Renal pelvis (tissue), 4 donors: ENCODE measurements around the gene ZNF804A. TPM values are rescaled to one million over a fixed set of nuclear protein-coding genes. Genes with fewer than 3 reads are reported as not detected.
"Not testable (repeated sequence)": the region's sequence is repeated elsewhere in the genome, so short reads cannot be mapped to it uniquely, and the experiment has no call there.

Experiments used
- DNase-seq: peaks from one replicate; pipeline ENCODE4 v3.0.0-alpha.2; 2013
- polyA plus RNA-seq, 3 donors: library from polyadenylated mRNA; unstranded; fragments of 120-200 nt; gene quantifications; one replicate each; pipeline ENCODE4 v1.2.1, GENCODE V29; 2013; ENCODE audit not compliant: insufficient read length in 3 of 3

Gene ZNF804A
- polyA plus RNA-seq, 3 donors = 0.74 to 2.0 (median 0.87) TPM

- no peak for DNase-seq
Measured at GRCh38 chr2:184824597-184824996, 226.3 kb downstream of the ZNF804A start.

- no peak for DNase-seq
Measured at GRCh38 chr2:184830531-184830930, 232.2 kb downstream of the ZNF804A start.

DNA sequence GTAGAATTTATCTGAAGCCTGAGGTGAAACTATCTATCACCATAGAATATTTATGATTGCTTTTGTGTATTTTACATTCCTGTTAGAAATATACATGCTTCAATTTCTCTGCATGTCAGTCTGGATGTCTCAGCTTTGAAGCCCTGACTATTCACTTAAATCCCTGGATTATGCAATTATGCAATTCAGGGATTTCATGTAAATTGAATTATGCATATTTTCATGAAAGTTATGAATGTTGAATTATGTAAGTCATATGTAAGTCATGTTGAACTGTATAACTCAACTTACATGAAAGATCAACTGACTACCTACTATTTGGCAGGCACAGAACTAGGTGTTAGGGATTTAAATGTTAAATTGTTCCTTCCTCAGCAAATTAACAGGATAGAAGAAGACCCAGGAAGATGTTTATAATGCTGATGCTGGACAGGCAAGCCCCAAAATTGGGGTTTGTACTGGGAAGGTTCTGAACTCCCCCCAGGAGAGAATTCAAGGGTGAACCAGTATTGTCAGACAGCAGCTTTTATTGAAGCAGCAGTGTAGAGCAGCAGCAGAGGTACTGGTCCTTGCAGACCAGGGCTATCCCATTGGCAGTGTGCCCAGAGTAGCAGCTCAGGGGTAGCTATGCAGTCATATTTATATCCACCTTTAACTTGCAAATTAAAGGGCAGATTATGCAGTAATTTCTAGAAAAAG, 236.5 kb downstream of the ZNF804A start:
- DNase-seq = no peak

DNA sequence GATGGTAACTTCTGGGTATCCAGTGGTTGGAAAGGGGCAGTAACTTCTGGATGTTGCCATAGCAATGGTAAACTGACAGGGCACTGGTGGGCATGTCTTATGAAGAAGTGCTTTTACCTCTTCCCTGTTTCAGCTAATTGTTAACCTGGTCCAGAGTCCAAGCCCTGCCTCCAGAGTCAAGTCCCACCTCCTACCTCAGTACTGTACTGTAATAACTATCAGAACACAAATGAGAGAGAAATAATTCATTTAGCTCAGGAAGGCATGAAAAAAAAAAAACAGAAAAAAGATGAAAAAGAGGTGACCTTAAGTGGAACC, 237.0 kb downstream of the ZNF804A start:
- DNase-seq = no peak

- no peak for DNase-seq
Measured at GRCh38 chr2:184847331-184847730, 249.0 kb downstream of the ZNF804A start.

DNA sequence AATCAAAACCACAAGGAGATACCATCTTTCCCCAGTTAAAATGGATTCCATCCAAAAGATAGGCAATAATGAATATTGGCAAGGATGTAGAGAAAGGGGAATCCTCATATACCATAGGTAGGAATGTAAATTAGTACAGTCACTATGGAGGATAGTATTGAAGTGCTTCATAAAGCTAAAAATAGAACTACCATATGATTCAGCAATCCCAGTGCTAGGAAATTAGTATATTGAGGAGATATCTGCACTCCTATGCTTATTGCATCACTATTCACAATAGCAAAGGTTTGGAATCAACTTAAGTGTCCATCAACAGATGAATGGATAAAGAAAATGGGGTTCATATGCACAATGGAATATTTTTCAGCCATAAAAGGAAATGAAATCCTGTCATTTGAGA, 251.2 kb downstream of the ZNF804A start:
- DNase-seq = no peak

GRCh38 chr2:184851576-184851975, 253.2 kb downstream of the ZNF804A start:
- DNase-seq = no peak

DNA sequence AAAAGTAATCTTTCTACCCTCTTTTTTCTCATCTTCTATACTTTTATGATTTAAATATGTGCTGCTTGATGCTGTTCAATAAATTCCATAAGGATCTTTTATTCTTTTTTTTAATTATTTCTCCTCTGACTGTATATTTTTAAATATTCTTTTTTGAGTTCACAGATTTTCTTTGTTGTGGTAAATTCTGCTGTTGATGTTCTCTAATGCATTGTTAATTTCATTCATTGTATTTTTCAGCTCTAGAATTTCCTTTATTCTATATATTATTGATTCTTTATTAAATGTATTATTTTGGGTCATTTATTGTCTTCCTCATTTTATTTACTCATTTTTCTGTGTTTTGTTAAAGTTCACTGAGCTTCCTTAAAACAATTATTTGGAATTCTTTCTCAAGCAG, 260.9 kb downstream of the ZNF804A start:
- DNase-seq = no peak

- no peak for DNase-seq
Measured at GRCh38 chr2:184860744-184861143, 262.4 kb downstream of the ZNF804A start.

DNA sequence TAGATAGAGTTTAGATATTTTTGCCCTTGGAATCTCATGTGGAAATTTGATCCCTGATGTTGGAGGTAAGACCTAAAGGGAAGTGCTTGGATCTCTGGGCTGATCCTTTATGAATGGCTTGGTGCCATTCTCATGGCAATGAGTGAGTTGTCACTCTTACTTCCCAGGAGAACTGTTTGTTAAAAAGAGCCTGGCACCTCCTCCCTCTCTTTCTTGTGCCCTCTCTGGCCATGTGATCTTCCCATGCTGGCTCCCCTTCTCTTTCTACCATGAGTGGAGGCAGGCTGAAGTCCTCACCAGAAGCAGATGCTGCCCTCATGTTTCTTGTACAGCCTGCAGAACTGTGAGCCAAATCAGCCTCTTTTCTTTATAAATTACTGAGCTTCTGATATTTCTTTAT, 276.9 kb downstream of the ZNF804A start:
- DNase-seq = no peak

DNA sequence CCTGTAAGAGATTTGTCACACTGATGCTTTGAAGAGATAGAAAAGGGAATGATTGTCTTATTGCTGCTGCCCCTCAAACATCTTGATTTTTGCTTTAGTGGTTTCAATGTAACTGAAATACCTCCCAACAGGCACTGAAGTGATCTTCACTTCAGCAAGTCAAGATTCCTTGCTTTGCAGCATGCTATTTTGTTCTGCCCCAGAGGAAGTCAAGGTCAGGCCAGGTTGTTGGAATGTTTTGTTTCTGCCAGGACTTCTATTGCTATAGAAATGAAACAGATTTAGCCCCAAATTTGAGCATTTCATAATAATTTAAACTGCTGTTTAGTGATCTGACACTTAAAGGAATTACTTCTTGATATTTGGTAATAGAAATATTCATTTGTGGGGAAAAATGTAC, 277.6 kb downstream of the ZNF804A start:
- no peak for DNase-seq

DNA sequence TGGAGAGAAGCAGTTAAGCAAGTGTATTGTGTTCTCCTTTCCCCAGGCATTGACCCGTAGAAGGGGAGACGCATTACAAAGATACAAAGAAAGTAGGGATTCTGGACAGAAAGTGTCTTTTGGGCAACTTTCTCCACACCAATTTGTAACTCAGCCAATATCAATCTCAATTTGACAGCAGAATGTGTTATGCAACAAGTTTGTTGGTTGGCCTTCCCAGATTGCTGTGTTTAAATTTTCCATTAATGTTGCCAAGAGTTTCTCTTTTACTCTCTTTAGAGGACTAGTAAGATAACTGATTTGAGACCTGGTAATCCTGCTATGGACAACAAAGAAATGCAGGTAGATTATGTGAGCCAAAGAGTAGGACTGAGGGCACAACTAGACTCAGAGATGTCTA, 279.6 kb downstream of the ZNF804A start:
- DNase-seq = no peak

- DNase-seq = no peak
Measured at GRCh38 chr2:184879671-184880070, 281.3 kb downstream of the ZNF804A start.

GRCh38 chr2:184886585-184886984, 288.3 kb downstream of the ZNF804A start:
- DNase-seq = not testable (repeated sequence)

DNA sequence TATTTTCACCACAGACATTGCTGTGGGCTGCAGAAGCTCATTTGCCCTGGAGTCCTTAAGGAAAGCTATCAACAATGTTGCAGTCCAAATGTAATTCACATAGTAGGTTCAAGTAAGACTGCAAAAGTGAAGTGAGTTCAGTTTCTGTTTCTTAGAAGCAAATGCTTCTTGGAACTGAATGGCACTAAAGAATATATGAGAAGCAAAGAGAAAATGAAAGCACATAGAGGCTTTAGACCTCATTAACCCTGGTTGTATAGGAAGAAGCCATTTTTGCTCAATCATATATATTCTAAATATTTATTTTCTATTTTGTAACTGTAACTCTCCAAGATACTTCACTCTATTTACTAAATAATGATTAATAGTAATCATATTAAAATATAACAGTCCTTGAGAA, 292.0 kb downstream of the ZNF804A start:
- no peak for DNase-seq

DNA sequence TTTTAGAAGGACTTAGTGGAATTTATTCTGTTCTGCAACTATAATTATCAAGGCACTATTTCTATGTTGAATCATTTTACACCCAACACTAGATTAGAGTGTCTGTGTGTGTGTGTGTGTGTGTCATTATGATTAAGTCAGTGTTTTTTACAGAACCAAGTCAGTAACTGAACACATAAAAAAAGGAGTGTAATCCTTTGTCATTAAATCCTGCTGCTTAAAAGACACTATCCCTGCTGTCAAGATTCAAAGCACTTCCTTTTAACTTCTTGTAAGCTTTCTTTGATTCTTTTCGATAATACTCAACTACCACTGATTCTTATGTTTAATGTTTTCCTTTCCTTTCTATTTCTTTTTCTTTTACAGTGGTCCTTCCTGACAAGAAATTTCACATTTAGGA, 306.7 kb downstream of the ZNF804A start:
- DNase-seq = no peak

- no peak for DNase-seq
Measured at GRCh38 chr2:184906160-184906559, 307.8 kb downstream of the ZNF804A start.

DNA sequence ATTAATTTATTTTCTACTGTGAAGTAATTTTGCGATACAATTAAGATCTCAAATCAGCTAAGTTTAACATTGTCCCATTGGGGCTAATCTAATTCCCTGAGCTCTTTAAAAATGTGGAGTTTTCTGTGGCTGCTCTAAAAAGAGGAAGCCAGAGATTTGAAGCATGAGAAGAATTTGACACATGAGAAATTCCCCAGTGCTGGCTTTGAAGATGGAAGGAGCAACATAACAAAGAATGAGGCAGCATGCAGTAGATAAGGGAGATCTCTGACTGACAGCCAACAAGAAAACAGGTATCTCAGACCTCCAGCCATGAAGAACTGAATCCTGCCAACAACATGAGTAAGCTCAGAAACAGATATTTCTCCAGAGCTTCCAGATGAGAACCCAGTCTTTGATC, 308.4 kb downstream of the ZNF804A start:
- DNase-seq = no peak

DNA sequence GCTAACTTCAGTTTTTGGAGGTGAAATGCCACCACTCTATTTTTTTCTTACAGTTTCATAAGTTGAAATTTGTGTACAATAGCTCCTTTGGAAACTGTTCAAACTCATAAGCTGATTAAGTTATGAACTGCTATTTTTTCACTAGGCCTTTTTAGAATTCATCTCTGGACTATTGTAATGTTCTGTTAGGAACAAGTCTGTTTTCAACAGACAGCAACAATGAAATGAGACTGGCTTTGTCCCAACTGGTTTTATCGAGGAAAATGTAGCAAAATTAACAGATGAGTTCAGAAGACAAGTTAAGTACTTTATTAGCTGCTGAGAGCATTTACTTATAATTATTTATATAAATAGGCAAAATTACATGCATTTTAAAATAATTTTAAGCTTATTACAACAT, 310.6 kb downstream of the ZNF804A start:
- DNase-seq = no peak

- DNase-seq = no peak
Measured at GRCh38 chr2:184920451-184920965, 322.2 kb downstream of the ZNF804A start.

DNA sequence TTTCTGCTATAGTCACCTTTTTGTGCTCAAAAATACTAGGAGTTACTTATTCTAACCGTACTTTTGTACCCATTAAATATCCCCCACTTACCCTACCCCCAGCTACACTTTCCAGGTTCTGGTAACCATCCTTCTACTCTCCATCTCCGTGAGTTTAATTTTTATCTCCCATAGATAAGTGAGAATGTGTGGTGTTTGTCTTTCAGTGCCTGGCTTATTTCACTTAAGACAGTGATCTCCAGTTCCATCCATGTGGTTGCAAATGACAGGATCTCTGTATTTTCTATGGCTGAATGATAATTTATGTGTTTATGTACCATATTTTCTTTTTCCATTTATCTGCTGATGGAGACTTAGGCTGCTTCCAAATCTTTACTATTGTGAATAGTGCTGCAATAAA, 323.3 kb downstream of the ZNF804A start:
- no peak for DNase-seq

- no peak for DNase-seq
Measured at GRCh38 chr2:184923751-184924150, 325.4 kb downstream of the ZNF804A start.

- DNase-seq = no peak
Measured at GRCh38 chr2:184927040-184927439, 328.7 kb downstream of the ZNF804A start.

DNA sequence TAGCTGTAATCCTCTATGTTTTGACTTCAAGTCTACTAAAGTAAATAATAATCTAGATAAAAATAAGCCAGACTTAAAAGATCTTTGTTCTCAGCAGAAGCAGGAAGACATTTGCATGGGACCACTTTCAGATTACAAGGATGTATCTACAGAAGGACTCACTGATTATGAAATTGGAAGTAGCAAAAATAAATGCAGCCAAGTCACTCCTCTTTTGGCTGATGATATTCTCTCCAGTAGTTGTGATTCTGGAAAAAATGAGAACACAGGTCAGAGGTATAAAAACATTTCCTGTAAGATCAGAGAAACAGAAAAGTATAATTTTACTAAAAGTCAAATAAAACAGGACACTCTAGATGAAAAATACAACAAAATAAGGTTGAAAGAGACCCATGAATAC, 338.4 kb downstream of the ZNF804A start:
- no peak for DNase-seq
